Kidney (tissue), 14 donors: ENCODE data around the gene SCCPDH. TPM values are rescaled to one million over a fixed set of nuclear protein-coding genes. Genes with fewer than 3 reads are reported as not detected.
A peak's percentile ranks its signal among the peaks of the same experiment; 100 is the strongest.

Experiments used
- DNase-seq, 5 donors: peaks; one replicate each; pipeline ENCODE4 v3.0.0-alpha.2; 2013 to 2020
- FAIRE-seq: peaks from 2 replicates; lab custom pipeline; 2012; peaks lifted over from hg19 to GRCh38; lab: Jason Lieb, UNC
- H3K27ac ChIP-seq, 2 donors: one replicate each; pipeline ENCODE4 v1.7.0; 2013; ENCODE audit warnings: low read depth in 2 of 2, low read length in 2 of 2, inconsistent platforms in 1 of 2
- H3K27me3 ChIP-seq: one replicate; pipeline ENCODE4 v1.7.1; 2013; ENCODE audit warnings: low read length, inconsistent platforms; ENCODE audit not compliant: control insufficient read depth, insufficient read depth
- H3K36me3 ChIP-seq, 3 donors: one replicate each; pipeline versions ENCODE4 v1.7.0 to v1.7.1; 2013; ENCODE audit warnings: low read length in 3 of 3, control low read depth in 1 of 3, inconsistent platforms in 1 of 3; ENCODE audit not compliant: insufficient read depth in 3 of 3, control insufficient read depth in 2 of 3
- H3K4me1 ChIP-seq, 3 donors: one replicate each; pipeline versions ENCODE4 v1.7.0 to v1.7.1; 2013; ENCODE audit warnings: low read length in 3 of 3, inconsistent platforms in 1 of 3, low read depth in 1 of 3; ENCODE audit not compliant: control insufficient read depth in 2 of 3, insufficient read depth in 2 of 3
- H3K4me3 ChIP-seq, 3 donors: one replicate each; pipeline versions ENCODE4 v1.7.0 to v1.8.1; 2013; ENCODE audit warnings: low read length in 3 of 3, control low read depth in 1 of 3, inconsistent platforms in 1 of 3
- H3K9ac ChIP-seq, 3 donors: one replicate each; pipeline versions ENCODE4 v1.7.0 to v1.7.1; 2013; ENCODE audit warnings: low read length in 3 of 3, control low read depth in 1 of 3, inconsistent platforms in 1 of 3
- H3K9me3 ChIP-seq, 3 donors: one replicate each; pipeline versions ENCODE4 v1.7.0 to v1.7.1; 2013; ENCODE audit warnings: low read length in 3 of 3, control low read depth in 1 of 3, inconsistent platforms in 1 of 3; ENCODE audit not compliant: control insufficient read depth in 2 of 3, insufficient read depth in 1 of 3
- CTCF ChIP-seq: IDR thresholded peaks from 3 replicates; pipeline ENCODE4 v1.5.1; 2012; ENCODE audit warnings: mild to moderate bottlenecking, moderate library complexity, borderline replicate concordance; ENCODE audit not compliant: insufficient read depth; ENCODE audit errors: extremely low read depth
- intact Hi-C: fragments of 100-400 bp; cut with DNase I; formaldehyde crosslinking; loops from one replicate; pipeline ENCODE4 v1.11.1; 2022
- polyA plus RNA-seq: library from polyadenylated mRNA; stranded (reverse); fragments of 350-450 nt; fragmentation: Illumina TruSeq; extraction: RNeasy Lipid Tissue Mini Kit (QIAGEN cat#74804); gene quantifications from one replicate; pipeline ENCODE4 v1.2.3, GENCODE V29; 2014; ENCODE audit warnings: low read depth, low replicate concordance; ENCODE audit not compliant: insufficient read depth
- total RNA-seq: library from RNA; stranded (reverse); fragmentation: NEBNext Ultra II Directional; extraction: Animal tissue kit (Norgen Biotek cat#: 25700); gene quantifications from one replicate; pipeline ENCODE4 v1.2.1, GENCODE V29; 2021
- donor health status: control.
- donor health status: control.
- donor health status: control.
- donor health status: control.
- donor health status: control.
- donor health status: DM: yes; HTN: yes; CAD: no.
- donor health status: Normal renal cell carcinoma (clear cell type).

The SCCPDH gene
- total and polyA plus RNA-seq, 2 donors from 2014 or later, result 37.2 to 48.6 TPM

- no peak overlapping the region for H3K27ac ChIP-seq
- intact Hi-C loops, result no loop called here
- H3K4me1 ChIP-seq, result no peaks in the 10 kb centered on the region
- H3K9ac ChIP-seq, result no peak overlapping the region
- DNase-seq (peak in 1 of 5 donors; percentile 26), FAIRE-seq (no peak)
- H3K36me3 ChIP-seq, result no peaks in the 10 kb centered on the region
- no peaks in the 10 kb centered on the region for H3K27me3 ChIP-seq
- TF ChIP-seq CTCF, result no peak
- H3K4me3 ChIP-seq, result no peak overlapping the region
- H3K9me3 ChIP-seq, result no peaks in the 10 kb centered on the region
These were observed 71.9 kb downstream of the SCCPDH start for GRCh38 chr1:246795906-246796694.

DNA sequence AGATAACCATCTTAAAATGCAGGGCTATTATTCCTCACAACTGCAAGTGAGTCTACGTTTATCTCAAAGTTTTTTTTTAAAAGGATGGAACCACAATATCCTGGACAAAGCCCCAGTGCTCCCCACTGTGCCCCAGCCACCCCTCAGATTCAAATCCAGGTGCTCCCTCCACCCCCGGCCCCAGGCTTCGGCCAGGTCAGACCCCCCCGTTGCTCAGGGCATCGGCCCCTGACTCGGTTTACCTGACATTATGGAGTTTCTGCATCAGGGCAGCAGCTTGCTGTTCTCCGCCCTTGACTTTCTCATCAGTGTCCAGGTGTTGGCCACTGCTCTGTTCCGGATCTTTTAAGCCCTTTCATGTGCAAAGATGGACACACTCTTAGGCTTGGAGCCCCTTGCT, 72.9 kb downstream of the SCCPDH start:
- no peak for TF ChIP-seq CTCF
- H3K9ac ChIP-seq, result no peak overlapping the region
- H3K27me3 ChIP-seq, result no peaks in the 10 kb centered on the region
- no peaks in the 10 kb centered on the region for H3K4me1 ChIP-seq
- no peak for FAIRE-seq
- intact Hi-C loops, result no loop called here
- no peak overlapping the region for H3K27ac ChIP-seq
- H3K4me3 ChIP-seq, result no peak overlapping the region
- DNase-seq, result peak in 1 of 5 donors; percentile 23
- H3K36me3 ChIP-seq, result no peaks in the 10 kb centered on the region
- H3K9me3 ChIP-seq, result no peaks in the 10 kb centered on the region

GRCh38 chr1:246797597-246797996, 73.4 kb downstream of the SCCPDH start:
- FAIRE-seq (no peak), DNase-seq (peak in 1 of 5 donors; percentile 29)
- no peak for TF ChIP-seq CTCF
- Histone ChIP-seq H3K9ac (no peak overlapping the region), H3K9me3 (no peaks in the 10 kb centered on the region), H3K4me3 (no peak overlapping the region), H3K4me1 (no peaks in the 10 kb centered on the region), H3K36me3 (no peaks in the 10 kb centered on the region), H3K27ac (no peak overlapping the region), H3K27me3 (no peaks in the 10 kb centered on the region)
- intact Hi-C loops, result no loop called here

GRCh38 chr1:246798107-246798506, 73.9 kb downstream of the SCCPDH start:
- no peak for TF ChIP-seq CTCF
- no peaks in the 10 kb centered on the region for H3K27me3 ChIP-seq
- H3K4me1 ChIP-seq, result no peaks in the 10 kb centered on the region
- H3K9ac ChIP-seq, result no peak overlapping the region
- DNase-seq, result no peak
- H3K27ac ChIP-seq, result no peak overlapping the region
- H3K4me3 ChIP-seq, result no peak overlapping the region
- intact Hi-C loops, result no loop called here
- no peak for FAIRE-seq
- no peaks in the 10 kb centered on the region for H3K36me3 ChIP-seq
- no peaks in the 10 kb centered on the region for H3K9me3 ChIP-seq
